Large intestine (tissue), 3 donors: Measurements from ENCODE around the gene SNCG. TPM values are rescaled to one million over a fixed set of nuclear protein-coding genes. Genes with fewer than 3 reads are reported as not detected.
"Not testable (repeated sequence)": the region's sequence is repeated elsewhere in the genome, so short reads cannot be mapped to it uniquely, and the experiment has no call there.

Experiments used
- DNase-seq, 2 donors: peaks; one replicate each; pipeline versions ENCODE4 v3.0.0 to v3.0.0-alpha.2; 2013
- H3K27ac ChIP-seq: one replicate; pipeline ENCODE4 v1.5.1; 2013; ENCODE audit warnings: low read length
- H3K27me3 ChIP-seq: 2 replicates; pipeline ENCODE4 v1.6.1; 2013; ENCODE audit warnings: low read length; ENCODE audit not compliant: control insufficient read depth, insufficient read depth
- H3K36me3 ChIP-seq: 2 replicates; pipeline ENCODE4 v1.6.1; 2013; ENCODE audit warnings: low read length; ENCODE audit not compliant: control insufficient read depth, insufficient read depth
- H3K4me1 ChIP-seq: one replicate; pipeline ENCODE4 v1.6.1; 2013; ENCODE audit warnings: low read length; ENCODE audit not compliant: control insufficient read depth, insufficient read depth
- H3K4me3 ChIP-seq: one replicate; pipeline ENCODE4 v1.5.1; 2013; ENCODE audit warnings: low read length
- H3K9me3 ChIP-seq: one replicate; pipeline ENCODE4 v1.6.1; 2013; ENCODE audit warnings: mild to moderate bottlenecking, low read depth, low read length, moderate library complexity; ENCODE audit not compliant: control insufficient read depth
- WGBS: methylation state at CpG from one replicate; pipeline ENCODE4 v1.1.5; 2013; ENCODE audit warnings: low lambda C conversion rate; ENCODE audit not compliant: insufficient coverage; 5-methylcytosine and 5-hydroxymethylcytosine counted together
- polyA plus RNA-seq: library from polyadenylated mRNA; unstranded; fragments of 120-200 nt; gene quantifications from one replicate; pipeline ENCODE4 v1.2.1, GENCODE V29; 2013

SNCG gene
- polyA plus RNA-seq, 1 donor, result 16.6 TPM

DNA sequence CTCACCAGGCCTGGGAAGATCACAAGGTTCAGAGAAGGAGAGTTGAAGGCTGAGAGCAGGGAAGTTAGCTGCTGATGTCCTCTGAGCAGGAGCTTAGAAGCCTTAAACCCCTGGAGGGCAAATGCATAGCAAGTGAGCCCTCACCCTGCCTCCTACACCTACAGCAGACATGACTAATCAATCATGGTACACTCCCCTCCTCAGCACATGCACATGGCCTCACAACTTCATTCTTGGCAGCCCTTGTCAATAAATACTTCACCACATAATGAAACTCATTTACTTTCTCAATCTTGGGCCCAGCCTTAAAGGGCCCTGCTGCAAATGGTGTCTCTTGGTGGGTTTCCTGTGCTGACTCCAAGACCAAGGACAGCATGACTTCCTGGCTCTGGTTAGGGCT is 13.9 kb upstream of the SNCG start:
- DNase-seq, result no peak
- Histone ChIP-seq H3K4me1 (peaks cover 3% of the 10 kb centered on the region), H3K36me3 (no peaks in the 10 kb centered on the region), H3K27ac (no peak overlapping the region), H3K9me3 (peaks cover 11% of the 10 kb centered on the region), H3K4me3 (no peak overlapping the region), H3K27me3 (peaks cover 27% of the 10 kb centered on the region)

DNA sequence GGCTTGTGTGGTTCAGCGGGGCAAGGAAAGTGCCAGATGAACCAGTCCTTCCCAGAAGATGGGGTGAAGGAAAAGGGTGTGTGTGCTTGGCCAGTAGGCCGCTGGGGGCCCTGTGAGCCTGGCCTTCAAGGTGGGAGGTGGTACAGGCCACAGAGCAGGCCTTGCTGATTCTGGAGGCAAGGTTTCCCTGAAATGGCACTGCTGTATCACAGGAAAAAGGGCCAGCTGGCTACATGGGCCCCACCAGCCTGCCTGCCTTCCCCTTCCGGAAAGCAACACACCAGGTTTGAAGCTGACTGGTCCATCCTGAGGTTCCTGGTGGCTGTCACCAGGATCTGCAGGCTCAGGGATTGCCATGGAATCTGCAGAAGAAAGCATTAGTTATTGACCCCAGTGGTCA is 13.5 kb upstream of the SNCG start:
- WGBS, result no CpG with 5 or more reads among the region's 3 CpGs
- H3K27ac ChIP-seq, result no peak overlapping the region
- no peaks in the 10 kb centered on the region for H3K36me3 ChIP-seq
- H3K9me3 ChIP-seq, result peaks cover 11% of the 10 kb centered on the region
- peaks cover 3% of the 10 kb centered on the region for H3K4me1 ChIP-seq
- no peak overlapping the region for H3K4me3 ChIP-seq
- peaks cover 27% of the 10 kb centered on the region for H3K27me3 ChIP-seq
- no peak for DNase-seq

DNA sequence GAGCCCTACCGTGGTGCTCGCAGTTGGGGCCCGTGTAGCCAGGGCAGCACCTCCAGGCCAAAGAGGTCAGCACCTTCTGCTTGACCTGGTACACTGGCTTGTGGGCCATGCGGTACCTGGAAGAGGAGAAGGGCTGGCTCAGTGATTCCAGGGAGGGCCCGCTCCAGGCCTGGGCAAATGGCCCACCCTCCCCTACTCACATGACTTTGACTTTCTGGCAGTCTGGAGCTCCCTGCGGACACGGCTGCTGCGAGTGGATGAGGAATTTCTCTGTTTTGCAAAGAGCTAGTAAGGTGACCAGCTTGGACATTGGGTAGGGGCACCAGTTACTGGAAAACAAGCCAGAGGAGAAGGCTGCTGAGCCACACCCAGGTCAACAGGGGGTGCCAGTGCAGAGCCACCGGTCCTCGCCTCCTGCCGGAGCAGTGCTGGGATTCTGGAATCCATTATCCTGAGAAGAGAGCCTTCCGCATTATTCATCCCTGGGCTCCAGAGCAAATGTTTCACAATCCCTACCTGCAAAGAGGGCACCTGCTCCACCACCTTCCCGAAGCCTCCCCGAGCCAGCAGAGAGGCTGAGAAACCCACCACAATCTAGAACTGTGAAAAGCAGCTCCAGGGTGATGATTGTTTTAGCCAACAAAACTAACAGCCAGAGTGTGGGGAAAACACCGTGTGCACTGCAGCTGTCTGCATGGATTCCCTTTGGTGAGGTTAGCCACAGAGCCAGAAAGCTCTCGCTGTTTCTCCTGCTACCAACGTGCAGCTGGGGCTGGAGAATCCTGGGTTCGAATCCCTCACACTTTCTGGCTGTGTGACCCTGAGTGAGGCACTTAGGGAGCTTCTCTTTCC is 12.8 kb upstream of the SNCG start:
- H3K9me3 ChIP-seq, result peaks cover 11% of the 10 kb centered on the region
- peaks cover 3% of the 10 kb centered on the region for H3K4me1 ChIP-seq
- no peak for DNase-seq
- no CpG with 5 or more reads among the region's 18 CpGs for WGBS
- no peaks in the 10 kb centered on the region for H3K36me3 ChIP-seq
- no peak overlapping the region for H3K27ac ChIP-seq
- H3K4me3 ChIP-seq, result no peak overlapping the region
- peaks cover 27% of the 10 kb centered on the region for H3K27me3 ChIP-seq

DNA sequence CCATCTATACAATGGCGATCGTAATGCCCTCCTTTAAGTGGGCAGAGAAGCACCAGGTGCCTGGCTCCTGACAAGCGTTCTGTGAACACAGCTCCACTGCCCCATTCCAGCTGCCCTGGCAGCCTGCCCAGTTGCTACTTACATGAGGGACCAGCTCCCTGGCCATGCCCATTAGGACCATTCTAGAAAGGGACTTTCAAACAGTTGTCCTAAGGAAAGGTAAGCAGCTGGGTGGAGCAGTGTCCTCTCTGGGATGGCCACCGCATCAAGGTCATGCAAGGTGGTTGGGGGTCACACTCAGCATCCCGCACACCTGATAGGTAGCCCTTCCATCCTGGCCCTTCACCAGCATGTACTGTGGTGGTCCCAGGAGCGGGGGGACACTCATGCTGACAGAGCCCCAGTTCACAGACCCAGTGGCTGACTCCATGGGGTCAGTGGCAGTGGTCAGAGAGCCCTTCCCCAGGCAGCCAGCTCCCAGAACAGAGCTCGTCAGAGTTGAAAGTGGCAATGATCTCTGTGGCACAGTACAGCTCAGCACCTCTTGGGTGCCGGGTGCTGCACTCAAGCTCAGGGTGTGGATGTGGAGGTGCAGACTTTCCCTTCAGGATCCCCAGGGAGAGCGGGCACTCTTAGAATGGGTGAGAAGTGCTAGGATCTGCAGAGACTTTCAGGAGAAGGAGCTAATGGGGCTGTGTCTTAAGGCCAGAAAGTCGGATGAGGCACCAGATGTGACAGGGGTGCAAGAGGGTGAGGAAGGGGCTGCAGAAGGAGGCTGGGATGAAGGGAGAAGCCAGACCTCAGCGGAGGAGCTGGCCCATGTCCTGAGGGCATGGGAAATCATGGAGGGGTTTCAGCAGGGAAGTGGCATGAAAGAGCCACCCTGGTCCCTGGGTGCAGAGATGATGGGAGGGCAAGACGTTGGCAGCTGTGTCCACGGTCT is 11.9 kb upstream of the SNCG start:
- H3K4me1 ChIP-seq, result peaks cover 3% of the 10 kb centered on the region
- peaks cover 27% of the 10 kb centered on the region for H3K27me3 ChIP-seq
- no peak overlapping the region for H3K27ac ChIP-seq
- peaks cover 11% of the 10 kb centered on the region for H3K9me3 ChIP-seq
- 57% methylated on average over 1 of the region's 13 CpGs for WGBS
- H3K4me3 ChIP-seq, result no peak overlapping the region
- no peak for DNase-seq
- no peaks in the 10 kb centered on the region for H3K36me3 ChIP-seq

DNA sequence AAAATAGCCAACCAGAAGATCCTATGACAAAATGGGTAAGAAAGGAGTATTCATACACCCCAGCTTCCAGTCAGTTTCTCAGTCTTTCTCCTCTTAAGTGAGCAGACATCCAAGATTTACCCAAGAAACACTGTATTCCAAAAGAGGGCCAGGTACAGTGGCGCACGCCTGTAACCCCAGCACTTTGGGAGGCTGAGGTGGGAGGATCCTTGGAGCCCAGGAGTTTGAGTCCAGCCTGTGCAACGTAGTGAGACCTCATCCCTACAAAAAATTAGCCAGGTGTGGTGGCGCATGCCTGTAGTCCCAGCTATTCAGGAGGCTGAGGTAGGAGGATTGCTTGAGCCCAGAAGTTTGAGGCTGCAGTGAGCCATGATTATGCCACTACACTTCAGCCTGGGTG is 10.6 kb upstream of the SNCG start:
- WGBS, result no CpG with 5 or more reads among the region's 4 CpGs
- not testable (repeated sequence) for DNase-seq

DNA sequence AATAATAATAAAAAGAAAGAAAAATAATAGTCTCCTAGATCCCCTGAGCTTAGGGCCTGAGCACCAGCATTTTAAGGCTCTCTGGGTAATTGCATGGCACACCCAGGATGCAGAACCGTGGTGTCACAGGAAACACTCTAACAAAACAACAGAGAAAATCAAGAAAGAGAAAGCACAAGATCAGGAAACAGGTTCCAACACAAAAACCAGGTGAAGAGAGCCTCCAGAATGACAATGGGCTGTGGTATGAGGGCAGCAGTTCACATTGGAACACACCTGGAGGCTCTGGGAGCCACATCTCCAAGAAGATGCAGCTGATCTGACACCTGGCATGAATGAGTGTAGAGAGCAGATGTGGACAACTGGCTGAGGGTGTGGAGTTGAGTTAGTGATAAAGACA is 8.1 kb upstream of the SNCG start:
- H3K36me3 ChIP-seq, result no peaks in the 10 kb centered on the region
- H3K27ac ChIP-seq, result no peak overlapping the region
- no CpG with 5 or more reads among the region's 1 CpG for WGBS
- DNase-seq, result no peak
- peaks cover 14% of the 10 kb centered on the region for H3K9me3 ChIP-seq
- peaks cover 6% of the 10 kb centered on the region for H3K4me1 ChIP-seq
- no peak overlapping the region for H3K4me3 ChIP-seq
- peaks cover 11% of the 10 kb centered on the region for H3K27me3 ChIP-seq

More for the DNA sequence above, 10.6 kb upstream of the SNCG start:
- peaks cover 12% of the 10 kb centered on the region for H3K9me3 ChIP-seq
- not testable (repeated sequence) for H3K27ac ChIP-seq, H3K36me3 ChIP-seq, H3K4me1 ChIP-seq, H3K4me3 ChIP-seq
- peaks cover 20% of the 10 kb centered on the region for H3K27me3 ChIP-seq

DNA sequence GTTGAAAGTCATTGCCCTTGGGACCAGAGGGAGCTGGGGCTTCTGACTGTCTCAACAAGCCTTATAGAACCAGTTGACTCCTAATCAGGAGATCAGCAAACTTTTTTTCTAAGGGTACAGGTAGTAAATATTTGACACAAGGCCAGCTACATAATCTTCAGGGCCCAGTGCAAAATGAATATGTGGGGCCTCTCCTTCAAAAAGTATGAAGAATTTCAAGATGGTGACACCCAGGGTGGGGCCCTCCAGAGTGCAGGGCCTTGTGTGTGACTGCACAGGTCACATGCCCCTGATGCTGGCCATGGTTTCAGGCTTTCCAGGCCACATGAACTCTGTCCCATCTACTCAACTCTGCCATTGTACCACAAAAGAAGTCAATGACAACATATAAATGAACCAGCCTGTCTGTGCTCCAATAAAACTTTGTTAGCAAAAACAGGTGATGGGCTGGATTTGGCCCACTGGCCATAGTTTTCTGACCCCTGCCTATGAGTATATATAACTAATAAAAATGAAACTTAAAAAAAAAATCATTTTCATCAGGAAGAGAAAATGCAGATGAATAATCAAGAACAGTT is 7.1 kb upstream of the SNCG start:
- H3K4me3 ChIP-seq, result no peak overlapping the region
- H3K36me3 ChIP-seq, result no peaks in the 10 kb centered on the region
- peaks cover 5% of the 10 kb centered on the region for H3K27me3 ChIP-seq
- H3K27ac ChIP-seq, result no peak overlapping the region
- no peak for DNase-seq
- peaks cover 6% of the 10 kb centered on the region for H3K4me1 ChIP-seq
- H3K9me3 ChIP-seq, result peaks cover 14% of the 10 kb centered on the region

DNA sequence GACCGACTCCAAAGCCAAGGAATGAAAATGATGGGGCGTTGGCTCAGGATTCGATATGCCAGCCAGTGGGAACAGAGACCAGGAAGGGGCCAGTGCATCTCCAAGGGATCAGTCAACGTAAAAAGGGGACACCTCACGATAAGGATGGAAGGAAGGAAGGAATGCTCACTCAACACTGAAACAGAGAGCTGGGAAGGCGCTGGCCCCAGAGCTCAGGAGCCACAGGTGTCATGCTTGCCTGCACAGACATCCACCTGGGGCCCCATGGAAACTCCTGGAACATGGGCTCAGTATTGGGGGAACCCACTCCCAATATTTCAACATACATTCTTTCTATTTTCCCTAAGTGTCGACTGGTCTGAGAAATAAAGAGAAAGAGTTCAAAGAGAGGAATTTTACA is 6.3 kb upstream of the SNCG start:
- WGBS, result 100% methylated on average over 3 of the region's 7 CpGs
- no peak overlapping the region for H3K27ac ChIP-seq
- peaks cover 6% of the 10 kb centered on the region for H3K4me1 ChIP-seq

DNA sequence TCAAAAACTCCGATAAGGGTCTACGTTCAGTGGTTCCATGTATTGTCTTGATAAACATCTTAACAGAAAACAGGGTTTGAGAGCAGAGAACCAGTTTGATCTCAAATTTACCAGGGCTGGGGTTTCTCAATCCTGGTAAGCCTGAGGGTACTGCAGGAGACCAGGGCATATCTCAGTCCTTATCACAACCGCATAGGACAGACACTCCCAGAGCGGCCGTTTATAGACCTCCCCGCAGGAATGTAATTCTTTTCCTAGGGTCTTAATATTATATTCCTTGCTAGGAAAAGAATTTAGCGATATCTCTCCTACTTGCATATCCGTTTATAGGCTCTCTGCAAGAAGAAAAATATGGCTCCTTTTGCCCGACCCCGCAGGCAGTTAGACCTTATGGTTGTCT is 5.7 kb upstream of the SNCG start:
- not testable (repeated sequence) for H3K4me3 ChIP-seq, H3K36me3 ChIP-seq, H3K27ac ChIP-seq, H3K27me3 ChIP-seq, DNase-seq, H3K4me1 ChIP-seq
- H3K9me3 ChIP-seq, result peaks cover 14% of the 10 kb centered on the region
- 90% methylated on average over 2 of the region's 10 CpGs for WGBS

More for the DNA sequence above, 6.3 kb upstream of the SNCG start:
- no peak overlapping the region for H3K4me3 ChIP-seq
- H3K27me3 ChIP-seq, result no peaks in the 10 kb centered on the region
- DNase-seq, result no peak
- peaks cover 14% of the 10 kb centered on the region for H3K9me3 ChIP-seq
- no peaks in the 10 kb centered on the region for H3K36me3 ChIP-seq
